Measurements from ENCODE around the gene FKBP5.
A peak's percentile ranks its signal among the peaks of the same experiment; 100 is the strongest.

The FKBP5 gene

GRCh38 chr6:35554811-35555210 lies 133.9 kb downstream of the FKBP5 start:
- in situ Hi-C loops (cut with HindIII; ENCODE audit: low sequenced_read_pairs): no loop called here

GRCh38 chr6:35553315-35553714 lies 135.4 kb downstream of the FKBP5 start:
- no peak for TF ChIP-seq CTCF (IDR thresholded peaks at IDR 0.05; ENCODE audit: low read depth, low read length, missing control alignments)
- in situ Hi-C loops (cut with HindIII; ENCODE audit: low sequenced_read_pairs): no loop called here
- H3K4me3 ChIP-seq (ENCODE audit: low read depth, low read length): no peak overlapping the region
- DNase-seq (ENCODE audit: low read depth): no peak

More at GRCh38 chr6:35554811-35555210, 133.9 kb downstream of the FKBP5 start:
- TF ChIP-seq CTCF (IDR thresholded peaks at IDR 0.05; ENCODE audit: low read depth, low read length, missing control alignments): no peak
- no peak for DNase-seq (ENCODE audit: low read depth)
- H3K4me3 ChIP-seq (ENCODE audit: low read depth, low read length): no peak overlapping the region

- in situ Hi-C loops (cut with HindIII; ENCODE audit: low sequenced_read_pairs): no loop called here
- no peak for DNase-seq (ENCODE audit: low read depth)
- TF ChIP-seq CTCF (IDR thresholded peaks at IDR 0.05; ENCODE audit: low read depth, low read length, missing control alignments): peak; percentile 76
- H3K4me3 ChIP-seq (ENCODE audit: low read depth, low read length): no peak overlapping the region
Measured at GRCh38 chr6:35552285-35552917, 136.3 kb downstream of the FKBP5 start.

GRCh38 chr6:35550437-35550836 lies 138.3 kb downstream of the FKBP5 start:
- TF ChIP-seq CTCF (IDR thresholded peaks at IDR 0.05; ENCODE audit: low read depth, low read length, missing control alignments): no peak
- in situ Hi-C loops (cut with HindIII; ENCODE audit: low sequenced_read_pairs): no loop called here
- DNase-seq (ENCODE audit: low read depth): no peak
- H3K4me3 ChIP-seq (ENCODE audit: low read depth, low read length): no peak overlapping the region

GRCh38 chr6:35547676-35548075 lies 141.0 kb downstream of the FKBP5 start:
- no peak overlapping the region for H3K4me3 ChIP-seq (ENCODE audit: low read depth, low read length)
- TF ChIP-seq CTCF (IDR thresholded peaks at IDR 0.05; ENCODE audit: low read depth, low read length, missing control alignments): no peak
- no peak for DNase-seq (ENCODE audit: low read depth)
- in situ Hi-C loops (cut with HindIII; ENCODE audit: low sequenced_read_pairs): no loop called here

GRCh38 chr6:35544769-35545361 lies 143.8 kb downstream of the FKBP5 start:
- in situ Hi-C loops (cut with HindIII; ENCODE audit: low sequenced_read_pairs): no loop called here
- no peak overlapping the region for H3K4me3 ChIP-seq (ENCODE audit: low read depth, low read length)
- no peak for TF ChIP-seq CTCF (IDR thresholded peaks at IDR 0.05; ENCODE audit: low read depth, low read length, missing control alignments)
- DNase-seq (ENCODE audit: low read depth): no peak
